GM19035 (cell line): ENCODE data around the gene SOX18.

Experiments
- ATAC-seq: cut with Tn5 transposase; IDR thresholded peaks from one replicate; pipeline ENCODE4 v1.9.1; 2021; ENCODE audit not compliant: unreplicated experiment

The SOX18 gene

DNA sequence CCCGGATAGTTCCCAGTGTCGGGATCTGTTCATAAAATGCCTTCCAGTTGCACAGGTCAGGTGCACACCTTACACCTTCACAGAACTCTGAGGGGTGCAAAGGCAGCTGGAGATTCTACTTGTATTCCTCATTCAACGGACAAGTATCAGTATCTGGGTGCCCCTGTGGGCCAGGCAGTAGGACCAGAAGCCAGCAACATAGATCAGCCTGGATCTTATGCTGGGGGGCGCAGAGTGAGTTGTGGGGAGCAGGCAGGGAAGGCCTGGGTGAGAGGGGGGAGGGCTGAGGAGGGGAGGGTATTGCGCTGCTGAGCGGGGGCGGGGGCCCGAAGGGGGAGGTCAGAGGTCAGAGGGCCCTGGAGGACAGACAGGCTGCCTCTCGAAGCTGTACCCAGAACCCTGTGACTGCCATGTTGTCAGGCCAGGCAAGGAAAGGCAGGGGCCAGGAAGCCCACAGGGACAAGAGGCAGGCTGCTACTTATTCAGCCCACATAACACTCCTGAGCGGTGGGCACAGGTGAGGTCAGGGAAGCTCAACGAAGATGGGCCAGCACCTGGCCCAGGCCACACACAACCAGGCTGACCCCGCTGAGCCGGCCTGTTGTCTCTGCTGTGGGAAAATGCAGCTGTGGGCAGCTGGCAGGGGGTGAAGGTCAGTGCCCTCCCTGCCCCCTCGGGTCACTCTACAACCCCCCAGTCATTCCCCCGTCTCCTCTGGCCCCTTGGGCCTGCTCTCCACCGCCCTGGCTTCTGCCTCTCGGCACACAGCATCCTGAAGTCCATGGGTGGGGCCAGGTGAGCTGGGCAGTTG is 31.6 kb upstream of the SOX18 start:
- ATAC-seq = no peak

DNA sequence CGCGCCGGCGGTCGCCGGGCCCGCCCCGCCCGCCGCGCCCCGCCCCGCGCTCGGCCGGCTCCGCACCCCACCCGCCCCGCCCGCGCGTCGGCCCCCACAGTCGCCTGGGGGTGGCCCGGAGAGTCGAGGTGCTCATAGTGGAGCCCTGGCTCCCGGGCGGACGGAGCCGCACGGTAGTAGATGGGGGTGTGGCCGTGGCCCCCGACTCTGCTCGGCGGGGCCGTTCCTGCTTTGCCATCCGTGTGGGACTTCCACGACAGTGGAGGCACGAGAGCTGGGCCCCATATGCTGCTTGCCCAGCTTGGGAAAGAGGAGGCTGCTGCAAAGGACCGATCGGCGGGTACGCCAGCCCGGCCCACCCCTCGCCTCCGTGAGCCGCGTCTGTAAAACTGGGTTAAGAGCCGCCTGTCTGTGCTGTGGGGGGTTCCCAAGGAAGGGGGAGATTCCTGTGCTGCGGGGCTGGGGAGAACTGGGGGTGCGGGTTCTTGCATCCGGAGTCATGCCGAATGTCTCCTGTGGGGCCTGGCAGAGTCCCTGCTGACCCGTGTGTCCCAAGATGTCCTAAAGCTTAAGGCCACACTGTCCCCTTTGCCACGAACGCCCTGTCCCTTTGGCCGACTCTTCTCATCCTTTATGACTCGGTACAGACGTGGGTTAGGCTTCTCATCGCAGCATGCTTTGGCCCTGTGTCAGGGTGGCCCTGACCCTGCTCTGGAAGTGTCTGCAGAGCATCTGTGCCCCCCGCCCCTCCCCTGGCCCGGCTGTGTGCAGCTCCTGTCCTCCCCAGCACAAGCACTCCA is 30.8 kb upstream of the SOX18 start, which contains the start of gene OPRL1:
Gene OPRL1, plus strand, starts transcription at position 70 of the 800 bp plus-strand sequence. CDS start 12,639 bp downstream, outside the sequence.
- ATAC-seq = no peak

GRCh38 chr20:64079273-64080012 is 30.0 kb upstream of the SOX18 start, which contains the start of gene RGS19:
Gene RGS19 (minus strand): TSS chr20:64079518. CDS start chr20:64076886, 2,632 bp downstream.
- no peak for ATAC-seq

- no peak for ATAC-seq
Measured at GRCh38 chr20:64078934-64079272, 29.5 kb upstream of the SOX18 start.

DNA sequence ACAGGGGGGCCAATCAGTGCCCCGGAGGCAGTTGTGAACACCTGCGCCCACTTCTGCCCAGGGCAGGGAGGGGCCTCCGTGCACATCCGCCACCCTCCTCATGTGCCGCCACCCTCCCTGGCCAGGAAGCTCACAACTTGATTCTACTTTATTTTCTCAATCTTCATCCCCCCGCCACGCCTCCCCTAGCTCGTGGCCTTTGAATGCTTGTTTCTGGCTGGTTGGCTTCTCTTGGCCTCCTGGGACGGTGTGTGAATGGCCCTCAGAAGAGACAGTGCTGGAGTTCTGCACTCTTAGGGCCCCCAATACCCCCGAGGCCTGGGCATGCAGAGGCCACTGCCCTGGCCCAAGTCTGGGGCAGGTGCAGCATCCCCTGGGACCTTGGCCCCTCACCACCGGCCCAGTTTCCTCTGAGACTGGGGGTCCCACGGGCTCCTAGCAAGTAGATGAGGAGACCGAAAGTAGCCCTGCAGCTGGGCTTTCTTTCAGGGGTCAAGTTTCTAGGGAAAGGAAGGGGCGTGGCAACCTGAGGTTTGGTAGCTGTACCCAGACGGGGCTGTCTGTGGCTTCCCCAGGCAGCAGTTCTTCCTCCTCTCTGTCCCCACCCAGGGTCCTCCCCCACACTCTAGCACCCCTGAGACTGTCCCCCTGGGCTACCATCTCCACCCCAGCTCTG is 28.6 kb upstream of the SOX18 start:
- no peak for ATAC-seq

DNA sequence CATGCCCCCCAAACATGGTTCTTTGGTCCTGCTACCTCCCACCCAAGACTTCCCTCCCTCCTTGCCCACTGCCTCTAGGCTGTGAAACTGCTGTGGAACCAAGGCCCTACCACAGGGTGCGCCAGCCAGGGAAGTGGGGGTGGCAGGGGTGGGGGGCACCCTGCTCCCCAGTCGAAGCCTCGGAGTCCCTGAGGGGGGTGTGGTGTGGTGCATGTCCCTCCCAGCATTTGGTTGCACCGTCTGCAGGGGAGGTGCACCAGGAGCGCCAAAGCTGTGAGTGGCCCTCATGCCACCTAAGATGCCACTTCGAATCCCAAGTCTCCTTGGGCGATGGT is 28.1 kb upstream of the SOX18 start:
- no peak for ATAC-seq

DNA sequence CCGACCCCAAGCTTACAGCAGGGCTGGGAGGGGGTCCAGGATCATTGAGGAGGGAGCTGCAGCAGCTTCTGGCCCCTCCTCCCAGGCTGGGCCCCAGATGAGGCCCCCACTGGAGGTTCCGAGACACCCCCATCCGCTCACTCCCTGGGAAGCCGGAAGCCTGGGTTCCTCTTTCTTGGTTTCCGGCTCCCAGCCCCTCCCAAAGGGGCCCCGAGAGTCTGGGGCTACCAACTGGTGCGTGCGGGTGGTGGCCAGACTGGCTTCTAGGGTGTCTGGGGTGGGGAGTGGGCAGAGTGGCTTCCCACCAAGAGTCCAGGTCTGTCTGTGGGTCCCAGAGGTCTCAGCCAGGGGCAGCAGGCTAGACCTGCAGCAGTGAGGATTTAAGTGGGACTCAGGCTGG is 27.7 kb upstream of the SOX18 start:
- ATAC-seq = no peak

GRCh38 chr20:64076061-64076997 is 26.9 kb upstream of the SOX18 start:
- ATAC-seq = no peak

DNA sequence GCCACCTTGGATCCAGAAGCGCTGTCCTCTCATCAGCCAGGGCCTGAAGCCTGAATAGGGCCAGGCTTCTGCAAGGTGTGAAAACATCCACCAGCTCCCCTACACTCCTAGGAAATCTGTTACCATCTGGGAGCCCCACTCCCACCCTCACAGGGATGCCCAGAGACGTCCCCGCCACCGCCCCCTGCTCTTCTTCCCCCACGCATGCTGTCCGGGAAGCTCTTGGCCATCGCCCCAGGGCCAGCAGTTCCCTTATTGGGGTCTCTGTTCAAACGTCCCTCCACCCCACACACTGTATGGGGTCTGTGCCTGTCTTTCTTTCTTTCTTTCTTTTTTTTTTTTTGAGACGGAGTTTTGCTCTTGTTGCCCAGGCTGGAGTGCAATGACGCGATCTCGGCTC is 26.1 kb upstream of the SOX18 start:
- ATAC-seq = no peak

DNA sequence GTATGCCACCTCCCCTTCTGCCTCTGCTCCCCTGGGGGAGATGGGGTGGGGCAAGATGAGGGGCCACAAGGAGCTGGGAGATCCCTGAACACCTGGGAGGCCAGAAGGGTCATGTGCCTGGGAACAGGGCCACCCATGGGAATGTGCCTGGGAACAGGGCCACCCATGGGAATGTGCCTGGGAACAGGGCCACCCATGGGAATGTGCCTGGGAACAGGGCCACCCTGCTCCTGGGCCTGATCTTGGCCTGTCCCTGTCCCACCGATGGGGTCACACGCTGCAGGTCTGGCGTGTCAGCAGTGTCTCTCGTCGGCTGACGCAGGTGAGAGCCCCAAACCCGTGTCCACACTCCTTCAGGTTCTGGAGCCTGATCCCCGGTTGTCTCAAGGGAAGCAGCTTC is 25.5 kb upstream of the SOX18 start:
- ATAC-seq = no peak

- ATAC-seq = no peak
Measured at GRCh38 chr20:64074184-64074789, 24.8 kb upstream of the SOX18 start.

GRCh38 chr20:64073476-64074183 is 24.2 kb upstream of the SOX18 start:
- no peak for ATAC-seq

GRCh38 chr20:64072498-64073063 is 23.1 kb upstream of the SOX18 start:
- no peak for ATAC-seq

DNA sequence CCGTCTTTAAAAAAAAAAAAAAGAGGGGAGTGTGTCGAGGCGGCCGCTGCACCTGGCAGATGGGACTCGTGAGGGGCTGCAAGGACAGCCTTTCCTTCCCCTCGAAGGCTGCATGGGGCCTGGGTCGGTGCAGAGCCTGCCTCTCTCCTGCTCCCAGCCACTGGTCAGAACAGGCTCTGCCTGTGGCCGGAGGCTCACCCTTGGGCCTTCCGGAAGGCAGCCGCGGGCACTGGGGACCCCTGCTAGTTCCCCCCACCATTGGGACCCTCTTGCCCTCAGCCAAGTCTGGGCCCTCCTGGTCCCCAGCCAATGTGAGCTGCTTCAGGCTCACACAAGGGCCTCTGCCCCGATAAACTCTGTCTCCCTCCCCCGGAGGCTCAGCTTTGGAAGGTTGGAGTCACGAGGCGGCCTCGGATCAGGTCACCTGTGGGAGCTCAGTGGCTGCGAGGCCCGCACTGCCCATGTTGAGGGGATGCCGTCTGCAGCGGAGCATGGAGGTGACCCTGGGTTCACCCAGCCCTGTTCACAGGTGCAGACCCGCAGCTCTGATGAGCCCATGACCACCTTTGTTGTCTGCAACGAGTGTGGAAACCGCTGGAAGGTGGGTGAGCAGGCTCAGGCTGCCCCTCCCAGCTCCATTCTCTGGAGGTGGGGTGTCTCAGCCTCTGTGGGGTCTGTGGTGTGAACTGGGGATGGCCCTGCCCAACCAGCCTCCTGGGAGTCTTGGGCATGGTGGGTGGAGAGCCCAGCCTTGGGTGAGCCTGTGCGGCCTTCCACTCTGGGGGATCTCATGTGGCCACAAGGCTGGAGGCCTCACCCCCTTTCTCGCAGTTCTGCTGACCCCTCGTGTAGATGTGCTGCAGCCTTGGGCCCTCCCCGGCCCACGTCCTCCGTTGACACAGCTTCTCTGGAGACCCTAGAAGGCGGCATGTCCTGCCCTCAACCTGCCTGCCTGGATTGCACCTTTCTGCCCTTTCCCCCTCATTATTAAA is 22.2 kb upstream of the SOX18 start:
- no peak for ATAC-seq

GRCh38 chr20:64070244-64070993 is 21.0 kb upstream of the SOX18 start:
- ATAC-seq = no peak

DNA sequence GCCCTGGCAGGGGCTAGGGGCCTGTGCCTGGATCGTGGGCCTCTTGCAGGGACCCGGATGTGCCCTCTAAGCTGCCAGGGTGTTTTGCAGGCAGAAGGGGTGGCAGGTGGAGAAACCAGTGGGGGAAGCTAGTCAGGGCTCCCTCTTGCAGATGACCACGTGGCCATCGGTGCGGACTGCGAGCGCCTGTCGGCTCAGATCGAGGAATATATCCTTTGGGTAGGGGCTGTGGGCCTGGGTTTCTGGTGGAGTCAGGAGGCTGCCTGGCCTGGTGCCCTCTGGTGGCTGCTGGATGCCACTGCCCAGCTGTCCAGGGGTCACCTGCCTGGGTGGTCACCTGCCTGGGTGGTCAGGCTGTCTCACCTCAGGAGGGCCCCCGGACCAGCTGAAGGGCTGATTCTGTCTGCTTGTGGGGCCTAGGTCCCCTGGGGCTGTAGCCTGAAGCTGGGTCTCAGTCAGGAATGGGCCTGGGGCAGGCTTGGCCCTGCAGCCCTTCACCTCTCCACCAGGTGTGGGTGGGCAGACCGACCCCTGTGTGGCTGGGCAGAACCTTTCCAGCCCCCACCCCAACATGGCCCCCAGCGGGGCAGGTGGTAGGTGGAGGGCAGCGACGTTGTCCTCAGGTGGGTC is 20.3 kb upstream of the SOX18 start:
- no peak for ATAC-seq
